IPS-20b (cell line): ENCODE results near the gene GNG7.

ENCODE experiments used
- H3K27ac ChIP-seq: one replicate; pipeline ENCODE4 v1.5.1; 2013; ENCODE audit warnings: low read length
- H3K27me3 ChIP-seq: 2 replicates; pipeline ENCODE4 v1.6.1; 2013; ENCODE audit warnings: mild to moderate bottlenecking, low read length, inconsistent platforms; ENCODE audit not compliant: insufficient read depth
- H3K36me3 ChIP-seq: 2 replicates; pipeline ENCODE4 v1.6.1; 2013; ENCODE audit warnings: low read depth, mild to moderate bottlenecking, inconsistent platforms, low read length, moderate library complexity; ENCODE audit not compliant: insufficient read depth
- H3K4me1 ChIP-seq: 2 replicates; pipeline ENCODE4 v1.6.1; 2013; ENCODE audit warnings: mild to moderate bottlenecking, control low read depth, inconsistent platforms, low read length, moderate library complexity; ENCODE audit not compliant: insufficient read depth
- H3K4me3 ChIP-seq: 2 replicates; pipeline ENCODE4 v1.5.1; 2013; ENCODE audit warnings: mild to moderate bottlenecking, low read length, inconsistent platforms
- H3K9ac ChIP-seq: 2 replicates; pipeline ENCODE4 v1.6.1; 2013; ENCODE audit warnings: low read depth, mild to moderate bottlenecking, inconsistent platforms, low read length, moderate library complexity
- H3K9me3 ChIP-seq: 2 replicates; pipeline ENCODE4 v1.6.1; 2013; ENCODE audit warnings: mild to moderate bottlenecking, low read depth, low read length, inconsistent platforms; ENCODE audit not compliant: insufficient read depth

Gene GNG7

GRCh38 chr19:2618611-2619010 is 83.9 kb downstream of the GNG7 start:
- Histone ChIP-seq H3K27me3 (peaks cover 11% of the 10 kb centered on the region; the same call in 1 of the 2 replicates), H3K9ac (no peak overlapping the region), H3K4me3 (no peak overlapping the region), H3K9me3 (no peaks in the 10 kb centered on the region), H3K4me1 (no peaks in the 10 kb centered on the region), H3K36me3 (no peaks in the 10 kb centered on the region), H3K27ac (no peak overlapping the region)

DNA sequence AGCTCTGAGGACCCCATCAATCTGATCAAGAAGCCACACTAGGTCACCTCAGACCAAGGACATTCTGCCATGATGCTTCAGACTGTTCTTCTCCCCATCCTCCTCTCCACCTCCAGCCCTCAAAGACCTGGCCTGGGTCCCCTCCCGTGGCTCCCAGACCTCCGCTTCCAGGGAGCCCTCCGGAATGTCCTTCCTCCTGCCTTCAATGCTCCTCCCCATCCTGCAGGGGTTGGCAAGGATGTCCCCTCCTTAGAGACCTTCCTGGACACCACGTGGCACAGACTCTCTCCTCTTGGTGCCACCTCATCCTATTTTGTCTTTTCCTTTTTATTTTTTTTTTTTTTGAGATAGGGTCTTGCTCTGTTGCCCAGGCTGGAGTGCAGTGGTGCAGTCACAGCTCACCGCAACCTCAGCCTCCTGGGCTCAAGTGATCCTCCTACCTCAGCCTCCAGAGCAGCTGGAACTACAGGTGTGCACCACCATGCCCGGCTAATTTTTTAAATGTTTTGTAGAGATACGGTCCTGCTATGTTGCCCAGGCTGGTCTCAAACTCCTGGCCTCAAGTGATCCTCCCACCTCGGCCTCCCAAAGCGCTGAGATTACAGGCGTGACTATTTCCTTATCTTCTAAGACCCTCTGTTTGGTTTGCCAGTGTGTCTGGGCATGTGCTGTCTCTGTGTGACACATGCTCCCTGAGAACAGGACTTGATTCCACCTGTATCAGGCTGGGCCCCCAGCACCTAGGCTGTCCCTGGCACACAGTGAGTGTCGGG is 84.9 kb downstream of the GNG7 start:
- H3K9me3 ChIP-seq, result no peaks in the 10 kb centered on the region
- H3K9ac ChIP-seq, result no peak overlapping the region
- H3K4me1 ChIP-seq, result no peaks in the 10 kb centered on the region; the same call in 1 of the 2 replicates
- peaks cover 11% of the 10 kb centered on the region; the same call in 1 of the 2 replicates for H3K27me3 ChIP-seq
- H3K36me3 ChIP-seq, result no peaks in the 10 kb centered on the region
- H3K27ac ChIP-seq, result no peak overlapping the region
- no peak overlapping the region for H3K4me3 ChIP-seq

DNA sequence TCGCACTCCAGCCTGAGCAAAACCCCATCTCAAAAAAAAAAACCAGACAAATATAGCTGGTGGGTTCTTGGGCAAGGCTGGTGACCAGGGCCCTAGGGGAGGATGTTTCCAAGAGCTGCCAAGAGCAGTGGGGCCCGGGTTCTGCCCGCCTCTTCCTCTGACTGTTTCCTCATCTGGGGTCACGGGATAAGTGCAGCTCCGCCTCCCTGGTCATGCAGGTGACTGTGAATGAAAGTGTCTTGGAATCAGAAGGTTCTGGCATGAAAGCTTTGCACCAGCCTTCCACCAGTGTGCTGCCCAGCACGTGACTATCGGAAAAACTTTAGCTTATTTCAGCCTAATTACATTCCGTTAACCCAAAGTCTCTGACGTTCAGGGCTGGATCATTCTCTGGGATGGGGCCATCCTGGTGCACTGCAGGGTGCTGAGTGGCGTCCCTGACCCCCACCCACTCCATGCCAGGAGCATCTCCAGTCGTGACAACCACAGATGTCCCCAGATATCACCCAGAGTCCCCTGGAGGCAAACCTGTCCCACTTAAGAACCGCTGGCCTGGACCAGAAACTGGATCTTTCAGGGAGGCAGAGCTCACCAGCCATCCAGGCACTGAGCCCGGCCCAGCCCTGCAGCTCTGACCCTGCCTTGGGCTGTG is 85.6 kb downstream of the GNG7 start:
- peaks cover 11% of the 10 kb centered on the region; the same call in 1 of the 2 replicates for H3K27me3 ChIP-seq
- H3K4me1 ChIP-seq, result no peaks in the 10 kb centered on the region; the same call in 1 of the 2 replicates
- no peak overlapping the region for H3K9ac ChIP-seq
- H3K27ac ChIP-seq, result no peak overlapping the region
- H3K4me3 ChIP-seq, result no peak overlapping the region
- no peaks in the 10 kb centered on the region for H3K9me3 ChIP-seq
- H3K36me3 ChIP-seq, result no peaks in the 10 kb centered on the region

GRCh38 chr19:2615782-2616181 is 86.7 kb downstream of the GNG7 start:
- no peaks in the 10 kb centered on the region for H3K36me3 ChIP-seq
- H3K27ac ChIP-seq, result no peak overlapping the region
- H3K27me3 ChIP-seq, result peaks cover 11% of the 10 kb centered on the region; the same call in 1 of the 2 replicates
- H3K9me3 ChIP-seq, result no peaks in the 10 kb centered on the region
- H3K9ac ChIP-seq, result no peak overlapping the region
- H3K4me3 ChIP-seq, result no peak overlapping the region
- no peaks in the 10 kb centered on the region; the same call in 1 of the 2 replicates for H3K4me1 ChIP-seq

DNA sequence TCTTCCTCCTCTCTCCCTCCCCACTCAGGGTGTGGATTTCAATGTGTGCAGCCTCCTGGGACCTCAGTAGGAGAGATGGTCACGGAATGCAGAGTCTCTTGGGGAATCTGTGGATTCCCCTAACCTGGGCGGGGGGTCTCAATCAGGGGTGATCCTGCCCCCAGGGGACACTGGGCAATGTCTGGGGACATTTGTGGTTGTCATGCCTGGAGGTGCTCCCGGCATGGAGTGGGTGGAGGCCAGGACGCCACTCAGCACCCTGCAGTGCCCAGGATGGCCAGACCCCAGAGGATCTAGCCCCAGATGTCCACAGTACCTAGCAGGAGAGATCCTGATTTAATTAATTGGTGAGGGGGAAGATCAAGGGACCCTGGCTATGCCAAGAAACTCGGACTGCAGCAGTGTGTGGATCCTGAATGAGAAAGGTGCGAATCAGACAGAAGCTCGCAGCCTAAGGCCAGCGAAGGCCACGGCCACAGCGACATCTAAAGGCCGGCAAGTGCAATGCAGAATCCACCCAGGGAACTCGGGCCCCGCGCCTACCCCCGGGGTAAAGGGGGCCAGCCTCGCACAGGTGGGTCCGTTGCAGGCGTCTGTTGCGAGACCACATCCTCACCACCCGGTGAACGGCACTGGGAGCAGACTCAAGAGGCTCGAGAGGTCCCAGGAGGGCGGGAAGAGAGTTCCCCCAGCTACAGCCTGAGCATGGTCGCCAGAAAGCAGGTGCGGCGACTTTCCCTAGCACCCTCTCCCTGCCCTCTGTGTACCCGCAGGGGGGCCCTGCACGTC is 88.8 kb downstream of the GNG7 start:
- H3K9ac ChIP-seq, result no peak overlapping the region
- H3K27me3 ChIP-seq, result peaks cover 15% of the 10 kb centered on the region; the same call in 1 of the 2 replicates
- H3K27ac ChIP-seq, result no peak overlapping the region
- no peaks in the 10 kb centered on the region for H3K9me3 ChIP-seq
- H3K4me1 ChIP-seq, result no peaks in the 10 kb centered on the region; the same call in 1 of the 2 replicates
- peak overlapping the region; percentile 35; the same call in 1 of the 2 replicates for H3K4me3 ChIP-seq
- no peaks in the 10 kb centered on the region for H3K36me3 ChIP-seq

DNA sequence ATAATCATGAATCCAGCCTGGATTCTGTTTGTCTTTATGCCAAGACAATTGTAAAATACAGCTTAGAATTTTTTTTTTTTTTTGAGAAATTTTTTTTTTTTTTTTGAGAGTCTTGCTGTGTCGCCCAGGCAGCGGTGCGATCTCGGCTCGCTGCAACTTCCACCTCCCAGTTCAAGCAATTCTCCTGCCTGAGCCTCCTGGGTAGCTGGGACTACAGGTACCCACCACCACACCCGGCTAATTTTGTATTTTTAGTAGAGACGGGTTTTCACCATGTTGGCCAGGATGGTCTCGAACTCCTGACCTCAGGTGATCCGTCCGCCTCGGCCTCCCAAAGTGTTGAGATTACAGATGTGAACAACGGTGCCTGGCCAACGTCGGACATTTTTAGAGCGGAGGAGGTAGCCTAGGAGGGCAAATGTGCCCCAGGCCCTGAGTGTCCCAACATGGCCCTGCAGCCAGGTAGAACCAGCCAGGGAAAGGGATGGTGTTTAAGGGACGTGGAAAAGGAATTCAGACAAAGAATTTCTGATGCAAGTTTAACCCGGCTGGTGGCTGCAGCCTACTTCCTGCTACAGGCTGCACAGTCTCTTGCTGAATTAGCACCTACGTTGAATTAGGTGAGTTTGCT is 89.8 kb downstream of the GNG7 start:
- H3K4me3 ChIP-seq, result no peak overlapping the region
- H3K9ac ChIP-seq, result no peak overlapping the region
- H3K27ac ChIP-seq, result no peak overlapping the region
- no peaks in the 10 kb centered on the region for H3K9me3 ChIP-seq
- H3K36me3 ChIP-seq, result no peaks in the 10 kb centered on the region
- peaks cover 15% of the 10 kb centered on the region; the same call in 1 of the 2 replicates for H3K27me3 ChIP-seq
- H3K4me1 ChIP-seq, result no peaks in the 10 kb centered on the region; the same call in 1 of the 2 replicates

- H3K4me1 ChIP-seq, result no peaks in the 10 kb centered on the region; the same call in 1 of the 2 replicates
These were observed 90.7 kb downstream of the GNG7 start for GRCh38 chr19:2611483-2612464.

DNA sequence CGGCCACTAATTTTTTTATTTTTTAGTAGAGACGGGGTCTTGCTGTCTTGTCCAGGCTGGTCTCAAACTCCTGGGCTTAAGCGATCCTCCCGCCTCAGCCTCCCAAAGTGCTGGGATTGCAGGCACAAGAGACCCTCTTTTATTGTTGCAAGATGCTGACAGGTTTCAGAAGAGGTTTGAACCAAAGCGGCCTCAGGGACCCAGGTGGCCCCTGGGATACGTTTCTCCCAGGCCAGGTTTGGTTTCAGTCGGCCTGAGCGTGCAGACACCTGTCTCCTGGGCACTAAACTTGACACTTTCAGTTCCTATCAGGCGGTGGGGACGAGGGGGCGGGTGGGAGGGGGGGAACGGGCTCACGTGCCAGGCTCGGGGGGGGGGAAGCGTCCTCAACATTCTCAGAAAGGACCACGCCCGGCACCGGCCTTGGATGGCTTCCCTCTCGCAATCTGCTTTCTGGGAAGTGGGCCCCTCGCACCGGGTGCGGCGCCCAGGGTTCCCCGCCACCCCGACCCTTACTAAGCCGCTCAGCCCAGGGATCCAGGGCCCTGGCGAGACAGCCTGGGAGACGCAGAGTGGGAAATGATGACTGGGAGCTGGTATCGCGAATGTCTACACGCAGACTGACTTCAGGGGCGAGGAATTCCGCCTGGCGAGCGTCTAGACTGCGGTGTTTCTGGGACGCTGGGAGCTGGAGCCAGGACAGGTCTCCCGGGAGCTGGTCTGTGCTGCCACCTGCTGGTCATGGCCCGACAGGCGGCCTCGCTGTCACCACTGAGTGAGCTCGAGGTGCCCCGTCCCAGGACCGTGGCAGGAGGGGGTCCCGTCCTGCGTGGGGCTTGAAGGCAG is 91.6 kb downstream of the GNG7 start:
- Histone ChIP-seq H3K4me3 (peak overlapping the region; percentile 59; the same call in 1 of the 2 replicates), H3K9me3 (no peaks in the 10 kb centered on the region), H3K27ac (no peak overlapping the region), H3K9ac (no peak overlapping the region), H3K36me3 (no peaks in the 10 kb centered on the region), H3K27me3 (peaks cover 15% of the 10 kb centered on the region; the same call in 1 of the 2 replicates), H3K4me1 (no peaks in the 10 kb centered on the region; the same call in 1 of the 2 replicates)

More at GRCh38 chr19:2611483-2612464, 90.7 kb downstream of the GNG7 start:
- Histone ChIP-seq H3K27me3 (peaks cover 15% of the 10 kb centered on the region; the same call in 1 of the 2 replicates), H3K4me3 (no peak overlapping the region), H3K36me3 (no peaks in the 10 kb centered on the region), H3K9ac (no peak overlapping the region), H3K9me3 (no peaks in the 10 kb centered on the region), H3K27ac (no peak overlapping the region)

GRCh38 chr19:2609389-2610116 is 92.9 kb downstream of the GNG7 start:
- Histone ChIP-seq H3K4me1 (no peaks in the 10 kb centered on the region; the same call in 1 of the 2 replicates), H3K27ac (no peak overlapping the region), H3K4me3 (no peak overlapping the region), H3K9me3 (no peaks in the 10 kb centered on the region), H3K27me3 (peaks cover 10% of the 10 kb centered on the region; the same call in 1 of the 2 replicates), H3K9ac (no peak overlapping the region), H3K36me3 (no peaks in the 10 kb centered on the region)
